Measurements from ENCODE around the gene AHSA1. TPM values are rescaled to one million over a fixed set of nuclear protein-coding genes. Genes with fewer than 3 reads are reported as not detected.
"Not testable (repeated sequence)": the region's sequence is repeated elsewhere in the genome, so short reads cannot be mapped to it uniquely, and the experiment has no call there.

Gene AHSA1
- total RNA-seq = 100 to 1,000 TPM in 1 of 5 donors, 10 to 100 TPM in 4; 47.2 to 109 (median 76.4) TPM
- 10 to 100 TPM; 73.7 to 95.3 (median 78.5) TPM for polyA plus RNA-seq
- long read RNA-seq, donor 1, transcript AHSA1-201 (9 exons, 1,402 nt) = major isoform, 6 of 9 reads
- long read RNA-seq, donor 1, partial matches to known transcripts = 0 of 9 reads
- long read RNA-seq, donor 1, other reads (novel, unspliced or antisense) = 0 of 9 reads
- long read RNA-seq, donor 2, transcript AHSA1-201 (9 exons, 1,402 nt) = major isoform, 12 of 16 reads
- long read RNA-seq, donor 2, partial matches to known transcripts = 0 of 16 reads
- long read RNA-seq, donor 2, other reads (novel, unspliced or antisense) = 0 of 16 reads
- long read RNA-seq, donor 3, transcript AHSA1-201 (9 exons, 1,402 nt) = major isoform, 14 of 24 reads
- long read RNA-seq, donor 3, partial matches to known transcripts = 7 of 24 reads
- long read RNA-seq, donor 3, other reads (novel, unspliced or antisense) = 0 of 24 reads
- long read RNA-seq, donor 4, partial matches to known transcripts = 0 of 3 reads
- long read RNA-seq, donor 4, other reads (novel, unspliced or antisense) = 0 of 3 reads
- long read RNA-seq, donor 5, transcript AHSA1-201 (9 exons, 1,402 nt) = major isoform, 19 of 23 reads
- long read RNA-seq, donor 5, partial matches to known transcripts = 0 of 23 reads
- long read RNA-seq, donor 5, other reads (novel, unspliced or antisense) = 0 of 23 reads
- long read RNA-seq, donor 6, transcript AHSA1-201 (9 exons, 1,402 nt) = major isoform, 46 of 54 reads
- long read RNA-seq, donor 6, partial matches to known transcripts = 0 of 54 reads
- long read RNA-seq, donor 6, other reads (novel, unspliced or antisense) = 0 of 54 reads
- long read RNA-seq, donor 7, transcript AHSA1-201 (9 exons, 1,402 nt) = major isoform, 22 of 23 reads
- long read RNA-seq, donor 7, partial matches to known transcripts = 0 of 23 reads
- long read RNA-seq, donor 7, other reads (novel, unspliced or antisense) = 0 of 23 reads
- long read RNA-seq, donor 8, transcript AHSA1-201 (9 exons, 1,402 nt) = major isoform, 18 of 37 reads
- long read RNA-seq, donor 8, partial matches to known transcripts = 16 of 37 reads
- long read RNA-seq, donor 8, other reads (novel, unspliced or antisense) = 0 of 37 reads
- long read RNA-seq, donor 9, transcript AHSA1-201 (9 exons, 1,402 nt) = major isoform, 12 of 17 reads
- long read RNA-seq, donor 9, partial matches to known transcripts = 0 of 17 reads
- long read RNA-seq, donor 9, other reads (novel, unspliced or antisense) = 0 of 17 reads
- long read RNA-seq, donor 10, transcript AHSA1-201 (9 exons, 1,402 nt) = major isoform, 6 of 9 reads
- long read RNA-seq, donor 10, partial matches to known transcripts = 0 of 9 reads
- long read RNA-seq, donor 10, other reads (novel, unspliced or antisense) = 0 of 9 reads

- peaks cover 39 to 46% (median 43%) of the 10 kb centered on the region in 4 donors for H3K36me3 ChIP-seq
- TF ChIP-seq POLR2A (IDR thresholded peaks at IDR 0.05) (peak in 2 of 4 donors; percentile 44 to 54), EP300 (IDR thresholded peaks at IDR 0.05) (no peak), CTCF (IDR thresholded peaks at IDR 0.05) (peak in 1 of 7 experiments; percentile 18), POLR2AphosphoS5 (IDR thresholded peaks at IDR 0.05) (peak; percentile 41 to 86 (median 70))
- H3K4me1 ChIP-seq = peaks cover 13 to 49% (median 35%) of the 10 kb centered on the region in 4 donors
- H3K9me3 ChIP-seq = no peaks in the 10 kb centered on the region
- 0 to 1% (median 0%) methylated on average over 48 to 50 of the region's 50 CpGs for WGBS, 5 donors
- DNase-seq = peak; percentile 95 to 99
- intact Hi-C loops (cut with DNase I; ENCODE audit: low total_unique reads) = loop anchor here (10.0 kb wide), 2 partner anchors 87 to 133 kb away; partner anchors contain the start of genes GSTZ1 and POMT2
- H3K27ac ChIP-seq = peak within 1 kb of the TSS; percentile 91 to 96 (median 93)
- peak within 1 kb of the TSS; percentile 87 to 98 (median 98) for H3K4me3 ChIP-seq
- no peaks in the 10 kb centered on the region for H3K27me3 ChIP-seq
Measured at GRCh38 chr14:77457522-77458248, at the start of gene AHSA1, which contains the start of gene VIPAS39. AHSA1 (plus strand) TSS chr14:77458093; CDS start chr14:77458190, 97 bp downstream. VIPAS39 (minus strand) TSS chr14:77457601; CDS start chr14:77454102, 3,499 bp downstream.

GRCh38 chr14:77409131-77409533, 48.8 kb upstream of the AHSA1 start:
- H3K4me1 ChIP-seq = no peaks in the 10 kb centered on the region
- DNase-seq = no peak
- H3K36me3 ChIP-seq = no peaks in the 10 kb centered on the region
- no peak for TF ChIP-seq CTCF (IDR thresholded peaks at IDR 0.05)
- TF ChIP-seq EP300 (IDR thresholded peaks at IDR 0.05) = no peak
- no peak for TF ChIP-seq POLR2A (IDR thresholded peaks at IDR 0.05)
- TF ChIP-seq POLR2AphosphoS5 (IDR thresholded peaks at IDR 0.05) = no peak
- no peaks in the 10 kb centered on the region for H3K9me3 ChIP-seq
- no peak overlapping the region for H3K4me3 ChIP-seq
- no peaks in the 10 kb centered on the region for H3K27me3 ChIP-seq
- intact Hi-C loops (cut with DNase I; ENCODE audit: low total_unique reads) = no loop called here
- H3K27ac ChIP-seq = no peak overlapping the region
- 23 to 43% (median 41%) methylated on average over 3 of the region's 3 CpGs for WGBS, 5 donors

GRCh38 chr14:77415403-77416030, 42.4 kb upstream of the AHSA1 start:
- H3K4me1 ChIP-seq; intact Hi-C loops (cut with DNase I; ENCODE audit: low total_unique reads); DNase-seq; H3K27ac ChIP-seq; H3K27me3 ChIP-seq; H3K4me3 ChIP-seq; H3K36me3 ChIP-seq: not testable (repeated sequence)
- H3K9me3 ChIP-seq = peaks cover 9 to 20% (median 14%) of the 10 kb centered on the region in 4 donors
- WGBS, 5 donors = 89 to 94% (median 94%) methylated on average over 10 of the region's 10 CpGs

- WGBS, 5 donors = 71 to 94% (median 82%) methylated on average over 2 to 3 of the region's 3 CpGs
- H3K9me3 ChIP-seq = peaks cover 9 to 24% (median 18%) of the 10 kb centered on the region in 4 donors
- H3K4me3 ChIP-seq; H3K27ac ChIP-seq; intact Hi-C loops (cut with DNase I; ENCODE audit: low total_unique reads); H3K36me3 ChIP-seq; H3K4me1 ChIP-seq; H3K27me3 ChIP-seq; DNase-seq: not testable (repeated sequence)
Measured at GRCh38 chr14:77416098-77416497, 41.8 kb upstream of the AHSA1 start.
